Measurements from ENCODE around the gene PRR30.

The PRR30 gene

GRCh38 chr2:27102329-27102728, 36.9 kb downstream of the PRR30 start:
- CTCF ChIA-PET, result interaction anchor here (0.6 to 4.9 kb wide), 6 partner anchors 67 to 582 kb away, joined by 3 to 42 read pairs (median 4); no protein-coding TSS in a partner anchor
- POLR2A ChIA-PET, result interaction anchor here (0.6 kb wide), 1 partner anchor 143 kb away, joined by 3 read pairs; no protein-coding TSS in a partner anchor
- Histone ChIP-seq H3K36me3 (ENCODE audit: control insufficient read depth in 2 of 2, insufficient read depth in 1 of 2, low read length in 2 of 2) (peaks cover 0 to 21% of the 10 kb centered on the region in 2 experiments; a peak in 1 of 3 replicates), H3K27ac (ENCODE audit: extremely low read depth, low read depth, low read length) (no peak overlapping the region), H3K9me3 (ENCODE audit: control insufficient read depth, insufficient read depth, low read depth, low read length) (no peaks in the 10 kb centered on the region), H3K4me1 (ENCODE audit: control insufficient read depth, insufficient read depth, low read length) (no peaks in the 10 kb centered on the region), H3K4me3 (ENCODE audit: low read depth, low read length) (no peak overlapping the region)
- no peak for TF ChIP-seq MEIS1 (CRISPR knock-in tag; IDR thresholded peaks at IDR 0.05; ENCODE audit: borderline replicate concordance)

- H3K4me3 ChIP-seq (ENCODE audit: low read depth, low read length), result no peak overlapping the region
- no peak for TF ChIP-seq YY2 (tag by site-specific recombination; IDR thresholded peaks at IDR 0.05)
- TF ChIP-seq ZNF707 (tag by site-specific recombination; IDR thresholded peaks at IDR 0.05), result no peak
- no peak overlapping the region for H3K27ac ChIP-seq (ENCODE audit: extremely low read depth, low read depth, low read length)
- no peaks in the 10 kb centered on the region for H3K9me3 ChIP-seq (ENCODE audit: control insufficient read depth, insufficient read depth, low read depth, low read length)
- ChIA-PET CTCF (interaction anchor here (0.6 to 7.0 kb wide), 10 partner anchors 8 to 203 kb away, joined by 3 to 44 read pairs (median 6); partner anchors contain the start of gene KHK), POLR2A (no interaction called here)
- H3K36me3 ChIP-seq (ENCODE audit: control insufficient read depth in 2 of 2, insufficient read depth in 1 of 2, low read length in 2 of 2), result peaks cover 0 to 29% of the 10 kb centered on the region in 2 experiments; a peak in 1 of 3 replicates
- H3K4me1 ChIP-seq (ENCODE audit: control insufficient read depth, insufficient read depth, low read length), result no peaks in the 10 kb centered on the region
Measured at GRCh38 chr2:27100036-27100435, 39.2 kb downstream of the PRR30 start.

- H3K9me3 ChIP-seq (ENCODE audit: control insufficient read depth, insufficient read depth, low read depth, low read length), result no peaks in the 10 kb centered on the region
- peaks cover 0 to 33% of the 10 kb centered on the region in 2 experiments; a peak in 1 of 3 replicates for H3K36me3 ChIP-seq (ENCODE audit: control insufficient read depth in 2 of 2, insufficient read depth in 1 of 2, low read length in 2 of 2)
- no peak overlapping the region for H3K27ac ChIP-seq (ENCODE audit: extremely low read depth, low read depth, low read length)
- TF ChIP-seq ZBTB6 (tag by site-specific recombination; IDR thresholded peaks at IDR 0.05) (peak; percentile 72), ZNF280C (tag by site-specific recombination; IDR thresholded peaks at IDR 0.05) (no peak)
- CTCF ChIA-PET, result interaction anchor here (0.5 to 7.0 kb wide), 15 partner anchors 9 to 203 kb away, joined by 3 to 44 read pairs (median 6); partner anchors contain the start of genes ABHD1 and KHK
- POLR2A ChIA-PET, result no interaction called here
- H3K4me1 ChIP-seq (ENCODE audit: control insufficient read depth, insufficient read depth, low read length), result no peaks in the 10 kb centered on the region
- no peak overlapping the region for H3K4me3 ChIP-seq (ENCODE audit: low read depth, low read length)
Measured at GRCh38 chr2:27099334-27099955, 39.8 kb downstream of the PRR30 start.

GRCh38 chr2:27097341-27097740, 41.9 kb downstream of the PRR30 start:
- no peaks in the 10 kb centered on the region for H3K4me1 ChIP-seq (ENCODE audit: control insufficient read depth, insufficient read depth, low read length)
- H3K27ac ChIP-seq (ENCODE audit: extremely low read depth, low read depth, low read length), result no peak overlapping the region
- H3K9me3 ChIP-seq (ENCODE audit: control insufficient read depth, insufficient read depth, low read depth, low read length), result no peaks in the 10 kb centered on the region
- H3K4me3 ChIP-seq (ENCODE audit: low read depth, low read length), result no peak overlapping the region
- POLR2A ChIA-PET, result interaction anchor here (0.5 to 1.8 kb wide), 4 partner anchors 10 to 47 kb away, joined by 3 to 7 read pairs (median 4); partner anchors contain the start of genes KHK and PREB
- CTCF ChIA-PET, result interaction anchor here (0.6 to 7.0 kb wide), 16 partner anchors 8 to 252 kb away, joined by 3 to 44 read pairs (median 4); partner anchors contain the start of gene KHK
- peaks cover 0 to 48% of the 10 kb centered on the region in 2 experiments; a peak in 1 of 3 replicates for H3K36me3 ChIP-seq (ENCODE audit: control insufficient read depth in 2 of 2, insufficient read depth in 1 of 2, low read length in 2 of 2)
- no peak for TF ChIP-seq BCL11B (tag by site-specific recombination; IDR thresholded peaks at IDR 0.05; ENCODE audit: low read depth)
- no peak for TF ChIP-seq MEIS1 (CRISPR knock-in tag; IDR thresholded peaks at IDR 0.05; ENCODE audit: borderline replicate concordance)
- no peak for TF ChIP-seq ELK4 (IDR thresholded peaks at IDR 0.05; ENCODE audit: borderline replicate concordance, low read depth, low read length)
- no peak for TF ChIP-seq ZBTB10 (tag by site-specific recombination; IDR thresholded peaks at IDR 0.05)
- TF ChIP-seq ZNF433 (tag by site-specific recombination; IDR thresholded peaks at IDR 0.05; ENCODE audit: low read depth), result no peak
- TF ChIP-seq PATZ1 (tag by site-specific recombination; IDR thresholded peaks at IDR 0.05), result no peak
- TF ChIP-seq TCF7L2 (IDR thresholded peaks at IDR 0.05; ENCODE audit: borderline replicate concordance, low read depth, low read length), result no peak
- TF ChIP-seq KLF17 (tag by site-specific recombination; IDR thresholded peaks at IDR 0.05), result no peak
- no peak for TF ChIP-seq SP7 (tag by site-specific recombination; IDR thresholded peaks at IDR 0.05)
